A549 (cell line): ENCODE data around the gene TBCK. TPM values are rescaled to one million over a fixed set of nuclear protein-coding genes. Genes with fewer than 3 reads are reported as not detected.

ENCODE experiments used
- ATAC-seq, 2 experiments: fragments of 200-7000 bp in 1 of 2; fragments of >200 bp in 1 of 2; cut with Nextera tagmentation in 1 of 2; cut with Tn5 transposase in 1 of 2; 3 replicates each; pipeline versions ENCODE4 v1.8.0 to v1.9.1; 2018 to 2020; ENCODE audit warnings: mild to moderate bottlenecking in 1 of 2, moderate library complexity in 1 of 2
- CTCF ChIA-PET: fragments of 300-600 bp; sonication (Branson Sonifier 250); formaldehyde crosslinking; extraction: SDS; loops from one replicate; lab custom pipeline; 2021; ENCODE audit warnings: antibody characterized with exemption, inconsistent platforms; lab: Yijun Ruan, JAX
- POLR2A ChIA-PET: fragments of 350-600 bp; formaldehyde crosslinking; extraction: SDS; loops from one replicate; lab custom pipeline; 2021; ENCODE audit warnings: antibody characterized with exemption, inconsistent platforms; lab: Yijun Ruan, JAX
- DNase-seq, 2 experiments: peaks; one replicate each; pipeline versions ENCODE4 v3.0.0 to v3.0.0-alpha.2; 2011 to 2016; ENCODE audit warnings: low read depth in 1 of 2, low spot score in 1 of 2
- FAIRE-seq: peaks from 2 replicates; lab custom pipeline; 2011; peaks lifted over from hg19 to GRCh38; lab: Jason Lieb, UNC
- H3K27ac ChIP-seq, 2 experiments: fragments of >200 bp; sonication (Bioruptor Twin); formaldehyde crosslinking; 3 replicates each; pipeline ENCODE4 v1.5.1; 2016 to 2017
- H3K4me1 ChIP-seq: fragments of >200 bp; sonication (Bioruptor Twin); formaldehyde crosslinking; 3 replicates; pipeline ENCODE4 v1.6.1; 2016
- H3K4me2 ChIP-seq: fragments of >200 bp; sonication (Bioruptor Twin); formaldehyde crosslinking; 3 replicates; pipeline ENCODE4 v1.6.1; 2016
- H3K4me3 ChIP-seq: fragments of >200 bp; sonication (Bioruptor Twin); formaldehyde crosslinking; 3 replicates; pipeline ENCODE4 v1.5.1; 2016
- H3K9me3 ChIP-seq: fragments of >200 bp; sonication (Bioruptor Twin); formaldehyde crosslinking; 3 replicates; pipeline ENCODE4 v1.6.1; 2016
- BCL3 ChIP-seq: fragments of >200 bp; sonication (Bioruptor Twin); formaldehyde crosslinking; IDR thresholded peaks from 3 replicates; pipeline ENCODE4 v1.6.1; 2016
- BHLHE40 ChIP-seq: IDR thresholded peaks from 2 replicates; pipeline ENCODE4 v1.6.1; 2012; ENCODE audit warnings: low read depth, low read length, inconsistent platforms
- CBX2 ChIP-seq: fragments of 200-600 bp; sonication (generic); IDR thresholded peaks from 2 replicates; pipeline ENCODE4 v1.6.1; 2016; ENCODE audit warnings: low read depth, mild to moderate bottlenecking, borderline replicate concordance
- CBX8 ChIP-seq: fragments of 200-600 bp; sonication (generic); IDR thresholded peaks from 2 replicates; pipeline ENCODE4 v1.6.1; 2016
- CEBPB ChIP-seq, 2 experiments: fragments of >200 bp in 1 of 2; sonication (Bioruptor Twin) in 1 of 2; formaldehyde crosslinking in 1 of 2; IDR thresholded peaks; 2 replicates each; pipeline ENCODE4 v1.6.1; 2012 to 2016
- CHD2 ChIP-seq: fragments of 150-350 bp; IDR thresholded peaks from 2 replicates; pipeline ENCODE4 v1.6.1; 2014; ENCODE audit warnings: low read length; ENCODE audit not compliant: partially characterized antibody
- CHD4 ChIP-seq: fragments of 200-600 bp; sonication (generic); IDR thresholded peaks from 2 replicates; pipeline ENCODE4 v1.6.1; 2016; ENCODE audit warnings: antibody characterized with exemption, mild to moderate bottlenecking, borderline replicate concordance
- EHMT2 ChIP-seq: fragments of 200-600 bp; sonication (generic); IDR thresholded peaks from 2 replicates; pipeline ENCODE4 v1.6.1; 2016; ENCODE audit warnings: antibody characterized with exemption, low read depth, mild to moderate bottlenecking, moderate library complexity
- FOSB ChIP-seq: fragments of 250-450 bp; sonication (Bioruptor Pico); IDR thresholded peaks from 2 replicates; pipeline ENCODE4 v1.5.0; 2020; ENCODE audit warnings: mild to moderate bottlenecking, moderate library complexity
- HDAC2 ChIP-seq: fragments of 200-600 bp; sonication (generic); IDR thresholded peaks from 2 replicates; pipeline ENCODE4 v1.6.1; 2016
- HEYL ChIP-seq: fragments of 250-450 bp; sonication (Bioruptor Pico); IDR thresholded peaks from 2 replicates; pipeline ENCODE4 v1.8.0; 2021; ENCODE audit warnings: mild to moderate bottlenecking, moderate library complexity
- JUN ChIP-seq, 2 experiments: fragments of >200 bp; sonication (Bioruptor Twin); formaldehyde crosslinking; IDR thresholded peaks; 2 replicates in 1 of 2; 3 replicates in 1 of 2; pipeline ENCODE4 v1.6.1; 2016 to 2017
- KDM5A ChIP-seq: fragments of 200-600 bp; sonication (generic); IDR thresholded peaks from 2 replicates; pipeline ENCODE4 v1.6.1; 2016; ENCODE audit warnings: antibody characterized with exemption, mild to moderate bottlenecking
- PHF8 ChIP-seq: fragments of 200-600 bp; sonication (generic); IDR thresholded peaks from 2 replicates; pipeline ENCODE4 v1.6.1; 2016; ENCODE audit warnings: low read depth, mild to moderate bottlenecking, antibody characterized with exemption, moderate library complexity, borderline replicate concordance
- POLR2A ChIP-seq: IDR thresholded peaks from 2 replicates; pipeline ENCODE4 v1.6.1; 2012; ENCODE audit warnings: mild to moderate bottlenecking, low read length
- RARB ChIP-seq: fragments of 250-450 bp; sonication (Bioruptor Pico); IDR thresholded peaks from 2 replicates; pipeline ENCODE4 v1.8.0; 2021; ENCODE audit warnings: mild to moderate bottlenecking, moderate library complexity
- SREBF2 ChIP-seq: fragments of 450-650 bp; IDR thresholded peaks from 2 replicates; pipeline ENCODE4 v1.6.1; 2014; ENCODE audit warnings: mild to moderate bottlenecking, moderate library complexity
- TP53 ChIP-seq: fragments of 250-450 bp; sonication (Bioruptor Pico); IDR thresholded peaks from 2 replicates; pipeline ENCODE4 v1.5.0; 2021; ENCODE audit warnings: mild to moderate bottlenecking, moderate library complexity
- ZC3H11A ChIP-seq: fragments of 450-650 bp; IDR thresholded peaks from 2 replicates; pipeline ENCODE4 v1.6.1; 2014; ENCODE audit warnings: antibody characterized with exemption, mild to moderate bottlenecking
- ZFP36 ChIP-seq: fragments of 450-650 bp; IDR thresholded peaks from 2 replicates; pipeline ENCODE4 v1.6.1; 2014; ENCODE audit warnings: borderline replicate concordance; ENCODE audit not compliant: partially characterized antibody
- ZSCAN20 ChIP-seq: fragments of 250-450 bp; sonication (Bioruptor Pico); IDR thresholded peaks from 2 replicates; pipeline ENCODE4 v1.8.0; 2022; ENCODE audit warnings: mild to moderate bottlenecking, moderate library complexity
- WGBS: methylation state at CpG from one replicate; pipeline ENCODE4 v1.1.6; 2017; ENCODE audit errors: missing lambda C conversion rate; 5-methylcytosine and 5-hydroxymethylcytosine counted together
- polyA plus RNA-seq, 4 experiments: library from polyadenylated mRNA; depleted of rRNA in 3 of 4; stranded (reverse); fragments of >200 nt; fragmentation: RNase III in 1 of 4; extraction: RNeasy Plus Mini Kit Qiagen cat#74134 plus additional on column Dnase treatment in 1 of 4; gene quantifications; 2 replicates in 3 of 4; 3 replicates in 1 of 4; pipeline ENCODE4 v1.2.3, GENCODE V29; 2011 to 2017
- TF ChIP-seq, protein P1 (sequence below): fragments of 150-350 bp; IDR thresholded peaks from 2 replicates; pipeline ENCODE4 v1.6.1; 2014; ENCODE audit warnings: low read depth, mild to moderate bottlenecking, low read length
- TF ChIP-seq, protein P2 (sequence below): IDR thresholded peaks from 2 replicates; pipeline ENCODE4 v1.6.1; 2012; ENCODE audit warnings: low read depth, borderline replicate concordance
- TF ChIP-seq, protein P3 (sequence below): fragments of 450-650 bp; IDR thresholded peaks from 2 replicates; pipeline ENCODE4 v1.6.1; 2014; ENCODE audit warnings: antibody characterized with exemption

Gene TBCK
- polyA plus RNA-seq, 2 of the 4 experiments (the other 2 are of a cell fraction) = 3.9 to 18.4 TPM

DNA sequence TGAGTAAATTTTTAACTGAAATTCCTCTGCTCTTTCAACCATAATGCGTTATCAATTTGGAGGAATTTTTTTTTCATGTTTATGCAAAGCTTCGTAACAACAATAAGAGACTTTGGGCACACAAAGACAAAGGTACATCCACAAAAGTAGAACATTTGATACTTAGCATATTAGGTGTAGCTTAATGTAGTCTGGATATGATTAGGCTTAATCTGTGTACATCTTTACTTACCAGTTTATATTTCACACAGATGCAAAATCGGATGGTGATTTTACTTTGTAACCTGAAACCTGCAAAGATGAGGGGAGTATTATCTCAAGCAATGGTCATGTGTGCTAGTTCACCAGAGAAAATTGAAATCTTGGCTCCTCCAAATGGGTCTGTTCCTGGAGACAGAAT lies 20.6 kb upstream of the TBCK start:
- H3K27ac ChIP-seq = no peak overlapping the region
- TF ChIP-seq SREBF2 (no peak), CEBPB (IDR thresholded peaks at IDR 0.05) (no peak), HDAC2 (no peak), HEYL (CRISPR knock-in tag) (no peak), BHLHE40 (no peak), RARB (CRISPR knock-in tag) (no peak), EHMT2 (no peak), TP53 (CRISPR knock-in tag) (no peak), POLR2A (no peak), ZC3H11A (no peak), CHD4 (no peak)
- FAIRE-seq (no peak), DNase-seq (no peak), ATAC-seq (no peak)
- ChIA-PET CTCF (no interaction called here), POLR2A (no interaction called here)
- H3K4me2 ChIP-seq = no peak overlapping the region
- H3K4me3 ChIP-seq = no peak overlapping the region
- WGBS = 91% methylated on average over 3 of the region's 3 CpGs
- no peaks in the 10 kb centered on the region for H3K9me3 ChIP-seq
- no peaks in the 10 kb centered on the region for H3K4me1 ChIP-seq

- Histone ChIP-seq H3K4me3 (no peak overlapping the region), H3K4me2 (no peak overlapping the region), H3K27ac (no peak overlapping the region), H3K9me3 (no peaks in the 10 kb centered on the region), H3K4me1 (no peaks in the 10 kb centered on the region)
- CTCF ChIA-PET = interaction anchor here (1.1 to 1.2 kb wide), 2 partner anchors 15 to 35 kb away, joined by 3 read pairs; no protein-coding TSS in a partner anchor
- FAIRE-seq (no peak), ATAC-seq (no peak), DNase-seq (no peak)
- WGBS = 84% methylated on average over 1 of the region's 1 CpG
- TF ChIP-seq POLR2A (no peak), CEBPB (IDR thresholded peaks at IDR 0.05) (no peak), FOSB (CRISPR knock-in tag) (no peak), ZSCAN20 (CRISPR knock-in tag) (no peak), JUN (IDR thresholded peaks at IDR 0.05) (no peak), CBX2 (no peak), HDAC2 (no peak), KDM5A (no peak), CBX8 (no peak), PHF8 (no peak), CHD2 (no peak), ZFP36 (no peak), BCL3 (no peak), HEYL (CRISPR knock-in tag) (no peak)
- TF ChIP-seq, protein P1, sequence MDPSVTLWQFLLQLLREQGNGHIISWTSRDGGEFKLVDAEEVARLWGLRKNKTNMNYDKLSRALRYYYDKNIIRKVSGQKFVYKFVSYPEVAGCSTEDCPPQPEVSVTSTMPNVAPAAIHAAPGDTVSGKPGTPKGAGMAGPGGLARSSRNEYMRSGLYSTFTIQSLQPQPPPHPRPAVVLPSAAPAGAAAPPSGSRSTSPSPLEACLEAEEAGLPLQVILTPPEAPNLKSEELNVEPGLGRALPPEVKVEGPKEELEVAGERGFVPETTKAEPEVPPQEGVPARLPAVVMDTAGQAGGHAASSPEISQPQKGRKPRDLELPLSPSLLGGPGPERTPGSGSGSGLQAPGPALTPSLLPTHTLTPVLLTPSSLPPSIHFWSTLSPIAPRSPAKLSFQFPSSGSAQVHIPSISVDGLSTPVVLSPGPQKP = no peak
- TF ChIP-seq, protein P2, sequence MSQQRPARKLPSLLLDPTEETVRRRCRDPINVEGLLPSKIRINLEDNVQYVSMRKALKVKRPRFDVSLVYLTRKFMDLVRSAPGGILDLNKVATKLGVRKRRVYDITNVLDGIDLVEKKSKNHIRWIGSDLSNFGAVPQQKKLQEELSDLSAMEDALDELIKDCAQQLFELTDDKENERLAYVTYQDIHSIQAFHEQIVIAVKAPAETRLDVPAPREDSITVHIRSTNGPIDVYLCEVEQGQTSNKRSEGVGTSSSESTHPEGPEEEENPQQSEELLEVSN = no peak
- TF ChIP-seq, protein P3, sequence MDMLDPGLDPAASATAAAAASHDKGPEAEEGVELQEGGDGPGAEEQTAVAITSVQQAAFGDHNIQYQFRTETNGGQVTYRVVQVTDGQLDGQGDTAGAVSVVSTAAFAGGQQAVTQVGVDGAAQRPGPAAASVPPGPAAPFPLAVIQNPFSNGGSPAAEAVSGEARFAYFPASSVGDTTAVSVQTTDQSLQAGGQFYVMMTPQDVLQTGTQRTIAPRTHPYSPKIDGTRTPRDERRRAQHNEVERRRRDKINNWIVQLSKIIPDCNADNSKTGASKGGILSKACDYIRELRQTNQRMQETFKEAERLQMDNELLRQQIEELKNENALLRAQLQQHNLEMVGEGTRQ = no peak
- POLR2A ChIA-PET = no interaction called here
Observed at GRCh38 chr4:106334741-106335470, 18.9 kb upstream of the TBCK start.
